Measurements from ENCODE around the gene SRPRA. TPM values are rescaled to one million over a fixed set of nuclear protein-coding genes. Genes with fewer than 3 reads are reported as not detected.

The SRPRA gene, protein sequence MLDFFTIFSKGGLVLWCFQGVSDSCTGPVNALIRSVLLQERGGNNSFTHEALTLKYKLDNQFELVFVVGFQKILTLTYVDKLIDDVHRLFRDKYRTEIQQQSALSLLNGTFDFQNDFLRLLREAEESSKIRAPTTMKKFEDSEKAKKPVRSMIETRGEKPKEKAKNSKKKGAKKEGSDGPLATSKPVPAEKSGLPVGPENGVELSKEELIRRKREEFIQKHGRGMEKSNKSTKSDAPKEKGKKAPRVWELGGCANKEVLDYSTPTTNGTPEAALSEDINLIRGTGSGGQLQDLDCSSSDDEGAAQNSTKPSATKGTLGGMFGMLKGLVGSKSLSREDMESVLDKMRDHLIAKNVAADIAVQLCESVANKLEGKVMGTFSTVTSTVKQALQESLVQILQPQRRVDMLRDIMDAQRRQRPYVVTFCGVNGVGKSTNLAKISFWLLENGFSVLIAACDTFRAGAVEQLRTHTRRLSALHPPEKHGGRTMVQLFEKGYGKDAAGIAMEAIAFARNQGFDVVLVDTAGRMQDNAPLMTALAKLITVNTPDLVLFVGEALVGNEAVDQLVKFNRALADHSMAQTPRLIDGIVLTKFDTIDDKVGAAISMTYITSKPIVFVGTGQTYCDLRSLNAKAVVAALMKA
- 64.7 and 74.3 TPM in 2 replicates for total RNA-seq

DNA sequence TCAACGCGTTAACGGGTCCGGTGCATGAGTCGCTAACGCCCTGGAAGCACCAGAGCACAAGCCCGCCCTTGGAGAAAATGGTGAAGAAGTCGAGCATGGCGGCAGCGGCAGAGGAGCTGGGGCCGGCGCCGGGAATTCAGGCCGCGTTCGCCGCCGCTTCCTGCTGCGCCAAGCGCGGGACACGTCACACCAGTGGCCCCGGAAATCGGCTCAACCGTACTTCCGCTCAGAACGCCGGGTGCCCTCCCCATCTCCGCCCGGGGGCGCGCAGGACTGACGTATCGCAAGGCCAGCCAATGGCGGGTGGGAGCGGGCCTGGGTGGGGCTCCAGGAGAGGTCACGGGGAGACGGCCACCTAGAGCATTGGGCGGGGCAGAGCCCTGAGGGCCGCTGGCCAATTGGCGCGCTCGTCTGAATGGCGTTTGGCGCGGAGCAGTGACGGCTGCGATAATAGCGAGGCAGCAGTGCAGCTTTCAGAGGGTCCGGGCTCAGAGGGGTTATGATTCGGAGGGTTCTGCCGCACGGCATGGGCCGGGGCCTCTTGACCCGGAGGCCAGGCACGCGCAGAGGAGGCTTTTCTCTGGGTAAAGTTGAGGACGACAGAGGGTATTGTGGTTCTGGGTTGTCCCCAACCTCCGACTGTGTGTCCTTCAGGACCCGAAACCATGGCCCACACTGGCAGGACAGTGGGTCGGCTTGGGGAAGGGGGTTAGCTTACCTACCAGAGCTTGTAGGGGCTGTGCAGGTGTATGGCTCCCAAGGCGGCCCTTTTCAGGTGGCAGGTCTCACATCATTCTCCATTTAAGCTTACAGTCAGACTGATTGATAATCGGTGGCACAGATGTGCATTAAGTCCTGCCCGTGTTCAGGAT lies at the start of gene SRPRA, which contains the start of gene FOXRED1:
TSS of gene SRPRA (minus strand) at position 188 of the 872 bp plus-strand sequence. CDS start at position 97, 91 bp downstream.
TSS of gene FOXRED1 (plus strand) at position 447 of the 872 bp plus-strand sequence. CDS start at position 500, 53 bp downstream.

DNA sequence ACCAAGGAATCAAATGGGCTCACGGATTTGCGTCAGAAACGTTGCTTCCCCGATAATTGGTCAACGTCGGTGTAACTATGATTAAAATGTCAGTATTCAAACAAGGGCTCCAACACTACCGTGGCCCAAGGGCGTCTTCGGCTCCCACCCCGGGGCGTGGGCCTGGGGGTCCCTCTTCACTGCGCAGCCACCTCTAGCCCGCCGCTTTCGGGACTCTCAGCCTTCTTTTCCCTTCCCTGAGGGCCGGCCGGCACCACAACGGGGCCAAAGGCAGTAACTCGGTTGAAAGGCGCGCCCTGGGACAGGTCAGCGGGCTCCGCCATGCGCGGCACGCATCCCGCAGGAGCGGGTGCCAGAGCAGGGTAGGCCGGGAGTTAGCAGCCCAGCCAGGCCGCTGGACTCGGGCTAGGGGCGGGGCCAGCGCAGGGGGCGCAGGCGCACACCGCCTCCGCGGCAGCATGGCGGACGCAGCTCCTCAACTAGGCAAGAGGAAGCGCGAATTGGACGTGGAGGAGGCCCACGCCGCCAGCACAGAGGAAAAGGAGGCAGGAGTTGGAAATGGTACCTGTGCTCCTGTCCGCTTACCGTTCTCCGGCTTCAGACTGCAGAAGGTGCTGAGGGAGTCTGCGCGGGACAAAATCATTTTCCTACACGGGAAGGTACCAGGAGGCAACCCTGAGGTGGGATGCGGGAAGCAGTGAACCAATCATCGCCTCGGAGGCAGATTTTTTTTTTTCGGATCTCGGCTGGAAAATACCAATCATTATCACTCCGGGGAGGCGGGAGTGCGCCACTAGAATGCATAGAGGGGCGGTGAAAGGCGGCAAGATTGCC lies 35.1 kb upstream of the SRPRA start, which contains the start of gene DCPS:
TSS of gene DCPS (plus strand) at position 438 of the 834 bp plus-strand sequence. CDS start at position 459, 21 bp downstream.

DNA sequence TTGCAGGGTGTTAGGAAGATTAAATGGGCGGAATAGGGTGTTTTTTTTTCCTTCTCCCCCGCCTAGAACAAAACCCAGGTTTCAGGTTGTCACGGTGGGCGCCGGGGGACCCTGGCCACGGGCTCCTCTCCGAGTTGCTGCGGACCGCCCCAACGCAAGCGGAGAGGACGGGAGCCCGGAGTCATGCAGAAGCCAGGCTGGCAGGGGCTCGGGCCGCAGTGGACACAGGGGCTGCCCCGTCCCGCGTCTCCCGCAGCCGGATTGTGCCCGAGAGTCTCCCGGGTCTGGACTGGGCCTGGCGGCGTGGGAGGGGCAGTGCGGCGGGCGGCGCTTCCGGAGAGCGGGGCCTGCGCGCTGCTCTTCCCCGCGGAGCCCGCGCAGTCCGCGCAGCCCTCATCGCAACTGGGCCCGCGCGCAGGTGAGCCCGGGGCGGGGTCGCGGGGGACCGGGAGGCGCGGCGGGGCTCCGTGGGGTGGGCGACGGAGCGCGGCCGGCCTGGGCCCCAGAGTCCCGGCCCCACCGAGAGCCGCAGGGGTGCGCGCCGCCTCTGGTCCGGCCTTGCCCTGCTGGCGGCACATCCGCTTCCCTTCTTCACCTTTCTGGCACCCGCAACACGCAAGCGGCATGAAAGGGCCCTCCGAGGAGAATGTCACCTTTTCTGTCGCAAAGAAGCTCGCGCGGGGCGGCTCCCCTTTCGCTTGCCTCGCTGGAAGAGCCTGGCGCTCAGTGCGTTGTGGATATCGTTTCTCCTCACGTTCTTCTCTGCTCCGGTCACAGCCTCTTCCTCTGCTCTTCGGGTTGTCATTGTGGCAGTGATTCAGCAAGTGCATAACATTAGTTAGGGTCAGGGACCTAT lies 14.3 kb upstream of the SRPRA start, which contains the start of gene TIRAP:
TSS of gene TIRAP (plus strand) at position 358 of the 856 bp plus-strand sequence. CDS start 7,802 bp downstream, outside the sequence.

Other genes starting within 250 kb of the SRPRA start
- gene CDON, start 206.0 kb downstream of the SRPRA start, total RNA-seq = 5.2 and 13.0 TPM in 2 replicates
- gene RPUSD4, start 57.2 kb downstream of the SRPRA start, total RNA-seq = 40.1 and 43.3 TPM in 2 replicates
- gene FAM118B, start 57.1 kb downstream of the SRPRA start, total RNA-seq = 21.1 and 23.2 TPM in 2 replicates
- 15.2 and 28.2 TPM in 2 replicates for gene FOXRED1, start 259 bp upstream of the SRPRA start, total RNA-seq
- 4.1 and 5.4 TPM in 2 replicates for gene TIRAP, start 14.2 kb upstream of the SRPRA start, total RNA-seq
- 12.2 and 19.3 TPM in 2 replicates for gene DCPS, start 35.2 kb upstream of the SRPRA start, total RNA-seq
- 22.5 and 27.9 TPM in 2 replicates for gene ST3GAL4, start 86.8 kb upstream of the SRPRA start, total RNA-seq

Data from uterine smooth muscle cell (primary cell).